ENCODE results near the gene NEU1. TPM values are rescaled to one million over a fixed set of nuclear protein-coding genes. Genes with fewer than 3 reads are reported as not detected.

Gene NEU1
- total RNA-seq, 1 experiment from 2014 or later, result 15.1 TPM

DNA sequence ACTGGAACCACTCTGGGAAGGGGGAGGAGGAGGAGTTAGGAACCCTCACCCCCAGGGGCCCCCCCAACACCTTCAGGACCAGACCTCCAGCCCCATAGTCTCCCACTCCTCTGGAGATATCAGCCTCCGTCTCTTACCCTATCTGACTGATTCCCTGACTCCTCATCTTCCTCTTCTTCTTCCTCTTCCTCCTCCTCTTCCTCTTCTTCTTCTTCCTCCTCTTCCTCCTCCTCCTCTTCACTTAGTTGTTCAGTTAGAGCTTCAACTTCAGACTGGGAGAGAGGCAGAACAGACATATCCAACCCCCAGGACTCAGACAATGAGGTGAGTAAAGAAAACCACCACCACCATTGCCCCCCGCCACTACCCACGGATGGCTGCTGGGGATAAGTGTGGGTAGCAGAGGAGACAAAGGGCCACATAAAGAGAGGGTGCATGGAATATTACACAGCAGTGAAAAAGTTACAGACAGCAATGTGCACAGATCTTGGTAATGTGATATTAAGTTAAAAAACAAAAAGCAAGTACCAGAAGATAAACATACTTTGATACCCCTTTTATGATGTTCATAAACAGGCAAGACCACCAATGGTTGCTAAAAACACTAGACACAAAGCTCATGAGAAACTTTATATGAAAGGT lies 26.8 kb upstream of the NEU1 start:
- ChIA-PET RAD21 (ENCODE audit: low non-redundant PET in 1 of 2, low total read pairs in 2 of 2, uncharacterized antibody in 2 of 2, unreplicated experiment in 2 of 2) (no interaction called here), CTCF (no interaction called here), POLR2A (no interaction called here)
- no TSS peak for BruUV-seq (replicated peaks)
- H3K9me3 ChIP-seq (ENCODE audit: control insufficient read depth in 1 of 2, insufficient read depth in 1 of 2, low read depth in 1 of 2, low read length in 2 of 2), result no peaks in the 10 kb centered on the region
- TF ChIP-seq EZH2phosphoT487 (IDR thresholded peaks at IDR 0.05; ENCODE audit: borderline replicate concordance) (no peak), TCF7L2 (IDR thresholded peaks at IDR 0.05; ENCODE audit: borderline replicate concordance, extremely low read depth, insufficient read depth, insufficient read length) (no peak), POLR2A (IDR thresholded peaks at IDR 0.05; ENCODE audit: borderline replicate concordance, extremely low read depth, insufficient read depth, insufficient read length) (no peak), FOSL1 (IDR thresholded peaks at IDR 0.05; ENCODE audit: low read depth) (no peak), ELF1 (IDR thresholded peaks at IDR 0.05; ENCODE audit: borderline replicate concordance, low read depth) (no peak), SRF (IDR thresholded peaks at IDR 0.05; ENCODE audit: low read depth) (no peak), JUND (IDR thresholded peaks at IDR 0.05) (no peak), SP1 (IDR thresholded peaks at IDR 0.05; ENCODE audit: low read depth) (no peak), YY1 (IDR thresholded peaks at IDR 0.05; ENCODE audit: extremely low read depth, insufficient replicate concordance, low read depth, low read length) (no peak), POLR2AphosphoS5 (IDR thresholded peaks at IDR 0.05; ENCODE audit: low read depth, low read length) (no peak), ZFX (IDR thresholded peaks at IDR 0.05) (no peak), ZBTB33 (IDR thresholded peaks at IDR 0.05; ENCODE audit: extremely low read depth, insufficient replicate concordance, low read length) (no peak), REST (IDR thresholded peaks at IDR 0.05; ENCODE audit: low read depth) (no peak), SIN3A (IDR thresholded peaks at IDR 0.05; ENCODE audit: low read depth) (no peak), EZH2 (IDR thresholded peaks at IDR 0.05) (no peak), ZNF274 (IDR thresholded peaks at IDR 0.05; ENCODE audit: low read depth, low read length) (no peak), CBX3 (IDR thresholded peaks at IDR 0.05; ENCODE audit: low read depth) (no peak), CEBPB (IDR thresholded peaks at IDR 0.05; ENCODE audit: low read depth) (no peak)
- no peak overlapping the region for H3K27ac ChIP-seq (ENCODE audit: low read depth, low read length)
- no peaks in the 10 kb centered on the region for H3K9me2 ChIP-seq (ENCODE audit: insufficient read depth)
- ATAC-seq (peak; percentile 25; the same call in 1 of the 2 replicates), DNase-seq (ENCODE audit: low read depth, low spot score) (no peak)
- no peak overlapping the region for H3K4me3 ChIP-seq (replicated peaks in 1 of 2; ENCODE audit: low read depth in 1 of 2, low read length in 2 of 2)
- no peaks in the 10 kb centered on the region for H3K27me3 ChIP-seq (ENCODE audit: insufficient read depth, low read length)
- H2AFZ ChIP-seq (ENCODE audit: low read depth, low read length, poor library complexity, severe bottlenecking), result no peak overlapping the region
- intact Hi-C loops (cut with micrococcal nuclease), result no loop called here
- no peaks in the 10 kb centered on the region for H3K79me2 ChIP-seq (ENCODE audit: insufficient read depth, low read length)
- 0 out of 2 replicates have a peak, but pooled peaks cover 5% of the 10 kb centered on the region for H4K20me1 ChIP-seq (ENCODE audit: insufficient read depth)
- no peak overlapping the region for H3K4me2 ChIP-seq (ENCODE audit: low read length)
- H3K9ac ChIP-seq (ENCODE audit: low read length), result no peak overlapping the region
- H3K36me3 ChIP-seq (ENCODE audit: control insufficient read depth in 1 of 2, insufficient read depth in 2 of 2, low read length in 2 of 2), result peaks cover 52 to 55% of the 10 kb centered on the region in 2 experiments; a peak in 3 of 4 replicates
- H3K4me1 ChIP-seq (ENCODE audit: control insufficient read depth in 1 of 2, insufficient read depth in 2 of 2, low read length in 2 of 2), result no peaks in the 10 kb centered on the region

Measured in HCT116 (cell line).